T-helper 2 cell treated with Interferon-gamma antibody and Interleukin-4, amounts not matched to agents 5 μg/mL and 100 μg/mL, for 36 hours (primary cell): Measurements from ENCODE around the gene CST9.
"Not testable (repeated sequence)": the region's sequence is repeated elsewhere in the genome, so short reads cannot be mapped to it uniquely, and the experiment has no call there.

ENCODE experiments used
- DNase-seq: peaks from one replicate; pipeline ENCODE4 v3.0.0; 2021; ENCODE audit warnings: low spot score
- H3K27ac Mint-ChIP-seq: one replicate; pipeline ENCODE4 v1.8.0; 2021; ENCODE audit warnings: mild to moderate bottlenecking, mixed read lengths
- H3K27me3 Mint-ChIP-seq: one replicate; pipeline ENCODE4 v1.8.0; 2021; ENCODE audit warnings: low read depth, mixed read lengths
- H3K36me3 Mint-ChIP-seq: one replicate; pipeline ENCODE4 v1.8.0; 2021; ENCODE audit warnings: low read depth, mixed read lengths
- H3K4me1 Mint-ChIP-seq: one replicate; pipeline ENCODE4 v1.8.0; 2021; ENCODE audit warnings: low read depth, mixed read lengths
- H3K4me3 Mint-ChIP-seq: one replicate; pipeline ENCODE4 v1.8.0; 2022; ENCODE audit warnings: mild to moderate bottlenecking, moderate library complexity, mixed read lengths
- H3K9me3 Mint-ChIP-seq: one replicate; pipeline ENCODE4 v1.8.0; 2021; ENCODE audit warnings: mixed read lengths

Gene CST9

DNA sequence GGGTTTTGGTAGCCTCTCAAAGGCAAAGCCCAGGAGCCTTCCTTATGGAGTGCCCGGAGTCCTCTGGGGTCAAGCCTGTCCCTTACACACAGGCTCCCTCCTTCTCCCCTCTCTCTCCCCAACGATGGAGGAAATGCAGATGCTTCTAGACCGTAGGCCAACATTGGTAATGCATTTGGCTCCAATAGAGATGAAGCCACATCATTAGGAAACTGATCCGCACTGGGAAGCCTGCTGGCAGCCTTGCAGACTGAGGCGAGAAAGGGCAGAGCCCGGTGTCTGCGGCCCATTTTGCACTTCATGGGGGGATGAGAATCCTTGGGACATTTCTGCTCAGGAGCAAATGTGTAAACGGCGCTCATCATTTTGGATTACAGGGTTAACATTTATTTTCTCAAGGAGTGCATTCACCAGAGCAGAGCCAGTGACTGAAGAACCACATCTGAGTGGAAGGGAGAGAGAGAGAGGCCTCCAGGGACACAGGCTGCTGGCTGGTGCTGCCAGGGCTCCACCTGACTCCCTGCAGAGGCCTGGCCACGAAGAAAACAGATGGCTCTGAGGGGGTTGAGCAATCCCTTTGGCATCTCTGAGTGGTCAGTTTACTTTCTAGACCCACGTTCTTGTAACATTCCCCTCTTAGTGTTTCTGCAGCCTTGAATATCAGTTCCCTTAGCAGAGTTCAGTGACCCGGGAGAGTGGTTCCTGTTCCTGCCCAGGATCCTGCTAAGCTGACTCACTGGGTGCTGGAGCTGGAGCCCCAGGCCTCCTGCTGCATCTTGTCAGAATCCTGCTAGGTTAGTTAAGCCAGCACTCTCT, 36.4 kb upstream of the CST9 start:
- H3K4me1 Mint-ChIP-seq: no peaks in the 10 kb centered on the region
- H3K36me3 Mint-ChIP-seq: no peaks in the 10 kb centered on the region
- H3K4me3 Mint-ChIP-seq: no peak overlapping the region
- H3K27ac Mint-ChIP-seq: no peak overlapping the region
- no peak for DNase-seq
- no peaks in the 10 kb centered on the region for H3K9me3 Mint-ChIP-seq
- peaks cover 14% of the 10 kb centered on the region for H3K27me3 Mint-ChIP-seq

GRCh38 chr20:23640671-23641667, 35.3 kb upstream of the CST9 start:
- no peaks in the 10 kb centered on the region for H3K4me1 Mint-ChIP-seq
- H3K4me3 Mint-ChIP-seq: no peak overlapping the region
- no peak overlapping the region for H3K27ac Mint-ChIP-seq
- H3K27me3 Mint-ChIP-seq: peaks cover 24% of the 10 kb centered on the region
- H3K9me3 Mint-ChIP-seq: no peaks in the 10 kb centered on the region
- no peak for DNase-seq
- H3K36me3 Mint-ChIP-seq: no peaks in the 10 kb centered on the region

- Mint-ChIP-seq H3K4me3 (no peak overlapping the region), H3K27me3 (peaks cover 21% of the 10 kb centered on the region), H3K4me1 (no peaks in the 10 kb centered on the region), H3K27ac (no peak overlapping the region), H3K36me3 (no peaks in the 10 kb centered on the region), H3K9me3 (no peaks in the 10 kb centered on the region)
- DNase-seq: no peak
Observed at GRCh38 chr20:23640018-23640601, 34.4 kb upstream of the CST9 start.

DNA sequence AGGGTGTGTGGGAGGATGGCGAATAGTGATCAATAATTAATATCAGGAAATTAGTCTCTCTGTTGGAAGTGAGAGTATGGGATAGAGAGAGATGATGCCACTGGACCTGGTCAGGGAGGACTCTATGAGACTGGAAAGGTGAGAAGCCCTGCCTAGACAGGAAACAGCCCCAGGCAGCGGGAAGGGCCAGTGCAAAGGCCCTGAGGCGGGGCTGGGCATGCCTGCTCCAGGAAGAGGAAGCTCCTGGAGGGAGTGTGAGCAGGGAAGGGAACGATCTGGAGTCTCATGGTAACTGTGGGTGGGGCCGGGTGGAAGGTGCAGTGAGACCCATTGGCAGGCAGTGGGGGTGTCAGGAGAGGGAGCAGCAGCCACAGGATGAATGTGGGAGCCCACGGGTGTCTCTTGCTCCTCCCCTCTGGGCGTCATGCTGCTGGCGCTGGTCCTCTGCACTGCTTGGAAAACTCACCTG, 33.8 kb upstream of the CST9 start:
- H3K9me3 Mint-ChIP-seq: no peaks in the 10 kb centered on the region
- H3K27me3 Mint-ChIP-seq: peaks cover 21% of the 10 kb centered on the region
- DNase-seq: no peak
- H3K4me3 Mint-ChIP-seq: no peak overlapping the region
- no peak overlapping the region for H3K27ac Mint-ChIP-seq
- H3K4me1 Mint-ChIP-seq: no peaks in the 10 kb centered on the region
- no peaks in the 10 kb centered on the region for H3K36me3 Mint-ChIP-seq

DNA sequence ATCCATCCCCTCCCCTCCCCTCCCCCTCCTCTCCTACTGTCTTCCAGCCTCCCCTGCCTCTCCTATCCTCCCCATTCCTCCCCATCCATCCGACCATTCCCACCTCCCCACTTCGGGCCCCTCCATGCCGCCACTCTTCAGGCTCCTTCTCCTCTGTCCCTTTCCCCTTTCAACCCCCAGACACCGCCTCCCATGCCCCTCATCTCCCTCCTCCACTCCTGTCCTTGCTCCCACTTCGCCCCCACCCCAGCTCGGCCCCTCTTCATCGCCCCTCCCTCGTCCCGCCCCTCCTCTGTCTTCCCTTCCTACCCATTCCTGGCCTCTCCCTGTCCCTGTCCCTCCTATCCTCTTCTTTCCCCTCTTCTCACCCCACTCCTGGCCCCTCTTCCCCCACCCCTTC, 32.6 kb upstream of the CST9 start:
- Mint-ChIP-seq H3K9me3 (no peaks in the 10 kb centered on the region), H3K4me3 (no peak overlapping the region), H3K27me3 (peaks cover 21% of the 10 kb centered on the region), H3K4me1 (no peaks in the 10 kb centered on the region), H3K36me3 (no peaks in the 10 kb centered on the region), H3K27ac (no peak overlapping the region)
- DNase-seq: no peak

DNA sequence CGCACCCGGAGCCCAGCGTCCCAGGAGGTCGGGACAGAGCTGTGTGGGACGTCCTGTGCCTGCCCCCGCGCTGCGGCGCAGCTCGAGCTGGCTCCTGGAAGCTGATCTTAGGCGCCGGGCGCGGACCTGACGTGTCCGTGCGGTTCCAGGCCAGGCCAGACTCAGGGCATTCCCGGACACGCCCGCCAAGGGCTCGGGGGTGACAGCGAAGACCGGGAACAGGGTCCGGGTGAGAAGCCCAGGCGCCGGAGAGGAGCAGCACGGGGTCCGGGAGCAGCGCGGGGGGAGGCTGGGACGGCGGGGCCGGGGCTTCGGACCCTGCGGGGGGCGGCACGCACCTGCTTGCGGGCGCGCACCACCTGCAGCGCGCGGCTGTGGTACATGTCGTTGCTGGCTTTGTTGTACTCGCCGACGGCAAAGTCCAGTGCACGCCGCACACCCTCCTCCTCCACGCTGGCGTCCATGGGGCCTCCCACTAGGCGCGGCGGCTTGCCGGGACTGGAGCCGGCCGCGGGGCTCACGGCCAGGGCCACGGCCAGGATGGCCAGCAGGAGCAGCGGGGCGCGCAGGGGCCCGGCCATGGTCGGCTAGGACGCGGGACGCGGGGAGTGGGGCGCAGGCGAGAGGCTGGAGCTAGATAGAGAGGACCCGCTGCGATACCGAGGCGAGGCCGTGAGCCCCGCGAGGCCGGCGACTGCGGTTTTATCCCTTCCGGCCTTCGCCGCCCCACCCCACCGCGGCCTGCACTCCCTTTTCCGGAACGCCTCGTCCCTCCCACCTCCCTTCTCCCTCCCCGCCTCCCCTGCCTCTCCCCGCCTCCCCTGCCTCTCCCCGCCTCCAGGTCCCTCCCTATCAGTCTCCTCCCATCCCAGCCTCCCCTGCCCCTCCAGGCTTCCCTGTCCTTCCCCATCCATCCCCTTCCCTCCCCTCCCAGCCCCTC, 31.8 kb upstream of the CST9 start, which contains the start of gene CST3:
TSS of gene CST3 (minus strand) at position 674 of the 940 bp plus-strand sequence. CDS start at position 581, 93 bp downstream.
- H3K36me3 Mint-ChIP-seq: no peaks in the 10 kb centered on the region
- no peaks in the 10 kb centered on the region for H3K9me3 Mint-ChIP-seq
- DNase-seq: no peak
- H3K4me1 Mint-ChIP-seq: no peaks in the 10 kb centered on the region
- no peak within 1 kb of the TSS for H3K27ac Mint-ChIP-seq
- H3K27me3 Mint-ChIP-seq: peaks cover 21% of the 10 kb centered on the region
- H3K4me3 Mint-ChIP-seq: peak within 1 kb of the TSS; percentile 56

DNA sequence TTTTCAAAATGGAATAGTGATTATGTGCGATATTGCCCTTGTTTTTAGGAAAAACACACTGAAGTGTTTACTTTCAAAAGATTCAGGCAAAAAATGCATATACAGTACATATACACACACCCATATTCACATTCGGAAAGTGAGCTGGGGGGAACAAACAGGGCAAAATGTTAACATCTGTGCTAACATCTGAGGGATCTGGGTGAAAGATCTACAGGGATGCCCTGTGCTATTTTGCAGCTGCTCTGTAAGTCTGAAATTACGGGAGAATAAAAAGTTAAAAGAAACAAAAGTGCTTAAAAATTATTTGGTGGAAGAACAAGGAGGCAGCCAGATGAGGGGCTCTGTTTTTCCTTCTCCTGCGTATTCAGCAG, 31.2 kb upstream of the CST9 start:
- H3K4me3 Mint-ChIP-seq: peak overlapping the region; percentile 56
- DNase-seq: no peak
- H3K27me3 Mint-ChIP-seq: peaks cover 21% of the 10 kb centered on the region
- no peaks in the 10 kb centered on the region for H3K36me3 Mint-ChIP-seq
- H3K27ac Mint-ChIP-seq: no peak overlapping the region
- H3K4me1 Mint-ChIP-seq: no peaks in the 10 kb centered on the region
- no peaks in the 10 kb centered on the region for H3K9me3 Mint-ChIP-seq

- H3K27ac Mint-ChIP-seq: no peak overlapping the region
- no peak for DNase-seq
- no peaks in the 10 kb centered on the region for H3K36me3 Mint-ChIP-seq
- H3K4me1 Mint-ChIP-seq: no peaks in the 10 kb centered on the region
- H3K9me3 Mint-ChIP-seq: no peaks in the 10 kb centered on the region
- peaks cover 21% of the 10 kb centered on the region for H3K27me3 Mint-ChIP-seq
- peak overlapping the region; percentile 56 for H3K4me3 Mint-ChIP-seq
Observed at GRCh38 chr20:23636182-23636907, 30.6 kb upstream of the CST9 start.

DNA sequence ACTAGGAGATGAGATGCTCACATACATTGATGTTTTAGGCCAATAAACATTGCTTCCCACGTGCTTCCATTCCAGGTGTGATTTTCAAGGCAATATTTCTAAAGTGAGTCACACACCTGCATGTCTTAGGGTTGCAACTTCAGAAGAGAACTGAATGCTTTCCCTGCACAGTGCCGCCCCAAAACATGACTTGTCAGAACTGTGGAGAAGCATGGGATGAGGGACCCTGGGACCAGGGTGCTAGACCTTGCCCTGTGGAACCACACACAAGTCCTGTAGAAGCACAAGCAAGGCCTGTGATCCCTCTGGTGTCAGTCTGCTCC, 30.0 kb upstream of the CST9 start:
- H3K4me3 Mint-ChIP-seq, DNase-seq, H3K9me3 Mint-ChIP-seq, H3K36me3 Mint-ChIP-seq, H3K4me1 Mint-ChIP-seq, H3K27ac Mint-ChIP-seq: not testable (repeated sequence)
- peaks cover 21% of the 10 kb centered on the region for H3K27me3 Mint-ChIP-seq

- no peak for DNase-seq
- Mint-ChIP-seq H3K27ac (no peak overlapping the region), H3K36me3 (no peaks in the 10 kb centered on the region), H3K27me3 (peaks cover 21% of the 10 kb centered on the region), H3K4me1 (no peaks in the 10 kb centered on the region), H3K4me3 (no peak overlapping the region), H3K9me3 (no peaks in the 10 kb centered on the region)
Observed at GRCh38 chr20:23634985-23635767, 29.5 kb upstream of the CST9 start.

- no peak for DNase-seq
- Mint-ChIP-seq H3K9me3 (no peaks in the 10 kb centered on the region), H3K4me3 (no peak overlapping the region), H3K4me1 (no peaks in the 10 kb centered on the region), H3K36me3 (no peaks in the 10 kb centered on the region), H3K27ac (no peak overlapping the region), H3K27me3 (peaks cover 17% of the 10 kb centered on the region)
Observed at GRCh38 chr20:23634044-23634801, 28.5 kb upstream of the CST9 start.
